H1 (cell line): ENCODE measurements around the gene SPRN. TPM values are rescaled to one million over a fixed set of nuclear protein-coding genes. Genes with fewer than 3 reads are reported as not detected.

Source experiments
- CTCF ChIA-PET: fragments of 300-600 bp; sonication (Branson Sonifier 250); formaldehyde crosslinking; loops from one replicate; lab custom pipeline; 2021; ENCODE audit not compliant: partially characterized antibody; lab: Charles Lee
- POLR2A ChIA-PET: fragments of 300-600 bp; sonication (Branson Sonifier 250); formaldehyde crosslinking; loops from one replicate; lab custom pipeline; 2021; ENCODE audit warnings: inconsistent platforms; ENCODE audit not compliant: partially characterized antibody; lab: Charles Lee
- DNase-seq, 2 experiments: peaks; one replicate each; pipeline versions ENCODE4 v3.0.0 to v3.0.0-alpha.2; 2010 to 2022; ENCODE audit warnings: low spot score in 2 of 2, low read depth in 1 of 2, mixed read lengths in 1 of 2
- FAIRE-seq: peaks from 2 replicates; lab custom pipeline; 2011; peaks lifted over from hg19 to GRCh38; lab: Jason Lieb, UNC
- H2AFZ ChIP-seq: 2 replicates; pipeline ENCODE4 v1.8.1; 2012; ENCODE audit warnings: low read length, inconsistent platforms
- H2AK5ac ChIP-seq: 2 replicates; pipeline ENCODE4 v1.6.1; 2013; ENCODE audit warnings: low read depth, low read length
- H2BK120ac ChIP-seq: replicated peaks from 2 replicates; pipeline ENCODE3; 2013; ENCODE audit warnings: low read depth, low read length, inconsistent platforms
- H2BK12ac ChIP-seq: 2 replicates; pipeline ENCODE4 v1.6.1; 2013; ENCODE audit warnings: low read depth, low read length
- H2BK15ac ChIP-seq: 2 replicates; pipeline ENCODE4 v1.6.1; 2013; ENCODE audit warnings: low read length
- H2BK20ac ChIP-seq: 2 replicates; pipeline ENCODE4 v1.6.1; 2013; ENCODE audit warnings: low read length
- H2BK5ac ChIP-seq: 2 replicates; pipeline ENCODE4 v1.6.1; 2013; ENCODE audit warnings: low read depth, low read length
- H3K14ac ChIP-seq: 2 replicates; pipeline ENCODE4 v1.6.1; 2013; ENCODE audit warnings: inconsistent platforms; ENCODE audit not compliant: insufficient read length
- H3K18ac ChIP-seq: 2 replicates; pipeline ENCODE4 v1.6.1; 2013; ENCODE audit warnings: low read length; ENCODE audit errors: extremely low read depth
- H3K23ac ChIP-seq: 2 replicates; pipeline ENCODE4 v1.6.1; 2013; ENCODE audit warnings: inconsistent platforms; ENCODE audit not compliant: insufficient read length
- H3K23me2 ChIP-seq: 2 replicates; pipeline ENCODE4 v1.6.1; 2013; ENCODE audit warnings: low read depth, low read length
- H3K27ac ChIP-seq: 2 replicates; pipeline ENCODE4 v1.6.1; 2011; ENCODE audit warnings: low read depth, low read length, inconsistent platforms
- H3K27me3 ChIP-seq, 4 experiments: replicated peaks in 1 of 4; 1 replicate in 1 of 4; 2 replicates in 3 of 4; pipeline versions ENCODE4 v1.6.1 to v1.8.1; 2011 to 2013; ENCODE audit warnings: low read length in 3 of 4, mild to moderate bottlenecking in 3 of 4, inconsistent platforms in 2 of 4, mixed read lengths in 2 of 4, moderate library complexity in 1 of 4; ENCODE audit not compliant: control insufficient read depth in 3 of 4, insufficient read depth in 3 of 4; ENCODE audit errors: extremely low read depth in 1 of 4
- H3K36me3 ChIP-seq, 4 experiments: 2 replicates each; pipeline versions ENCODE4 v1.6.1 to v1.8.1; 2011 to 2013; ENCODE audit warnings: mild to moderate bottlenecking in 4 of 4, low read length in 3 of 4, moderate library complexity in 2 of 4, control low read depth in 1 of 4, inconsistent platforms in 1 of 4; ENCODE audit not compliant: insufficient read depth in 4 of 4, control insufficient read depth in 2 of 4
- H3K4ac ChIP-seq: replicated peaks from 2 replicates; pipeline ENCODE3; 2013; ENCODE audit warnings: low read length, low read depth, mixed read lengths, inconsistent platforms; ENCODE audit not compliant: insufficient read length
- H3K4me1 ChIP-seq, 4 experiments: replicated peaks in 1 of 4; 1 replicate in 1 of 4; 2 replicates in 3 of 4; pipeline versions ENCODE4 v1.6.1 to v1.8.1; 2011 to 2013; ENCODE audit warnings: low read length in 3 of 4, inconsistent platforms in 2 of 4, mixed read lengths in 1 of 4; ENCODE audit not compliant: insufficient read depth in 4 of 4, control insufficient read depth in 3 of 4
- H3K4me2 ChIP-seq, 2 experiments: 2 replicates each; pipeline versions ENCODE4 v1.6.1 to v1.8.1; 2011 to 2013; ENCODE audit warnings: low read depth in 2 of 2, low read length in 2 of 2, control low read depth in 1 of 2, inconsistent platforms in 1 of 2, mild to moderate bottlenecking in 1 of 2; ENCODE audit not compliant: insufficient read depth in 1 of 2
- H3K4me3 ChIP-seq, 4 experiments: fragments of 200-600, 300-600 bp in 1 of 4; sonication (generic), shearing (Covaris generic), sonication (Bioruptor Twin) in 1 of 4; 2 replicates each; pipeline versions ENCODE4 v1.5.1 to v1.8.1; 2011 to 2016; ENCODE audit warnings: low read length in 4 of 4, low read depth in 3 of 4, control low read depth in 2 of 4, inconsistent platforms in 2 of 4, mild to moderate bottlenecking in 2 of 4, mixed read lengths in 1 of 4, moderate library complexity in 1 of 4; ENCODE audit not compliant: insufficient read depth in 2 of 4; ENCODE audit errors: extremely low read depth in 1 of 4
- H3K56ac ChIP-seq: replicated peaks from 2 replicates; pipeline ENCODE3; 2013; ENCODE audit warnings: low read depth, mild to moderate bottlenecking, mixed read lengths, low read length, inconsistent platforms; ENCODE audit not compliant: insufficient read length
- H3K79me1 ChIP-seq: 2 replicates; pipeline ENCODE4 v1.6.1; 2013; ENCODE audit warnings: low read depth, low read length, control low read depth
- H3K79me2 ChIP-seq, 2 experiments: 2 replicates each; pipeline versions ENCODE4 v1.6.1 to v1.8.1; 2012 to 2013; ENCODE audit warnings: low read length in 2 of 2, mild to moderate bottlenecking in 2 of 2, inconsistent platforms in 1 of 2; ENCODE audit not compliant: insufficient read depth in 2 of 2, control insufficient read depth in 1 of 2
- H3K9ac ChIP-seq, 4 experiments: replicated peaks in 1 of 4; 1 replicate in 1 of 4; 2 replicates in 3 of 4; pipeline versions ENCODE4 v1.6.1 to v1.8.1; 2011 to 2013; ENCODE audit warnings: low read depth in 3 of 4, low read length in 3 of 4, control low read depth in 2 of 4, mild to moderate bottlenecking in 2 of 4, moderate library complexity in 2 of 4, inconsistent platforms in 1 of 4; ENCODE audit errors: extremely low read depth in 1 of 4
- H3K9me3 ChIP-seq, 2 experiments: 2 replicates each; pipeline versions ENCODE4 v1.6.1 to v1.8.1; 2012 to 2013; ENCODE audit warnings: mild to moderate bottlenecking in 2 of 2, moderate library complexity in 2 of 2, control low read depth in 1 of 2, inconsistent platforms in 1 of 2, low read depth in 1 of 2, low read length in 1 of 2, mixed read lengths in 1 of 2; ENCODE audit not compliant: insufficient read depth in 2 of 2
- H4K20me1 ChIP-seq, 2 experiments: replicated peaks in 1 of 2; 2 replicates each; pipeline versions ENCODE3 to v1.8.1; 2011 to 2013; ENCODE audit warnings: inconsistent platforms in 2 of 2, low read length in 2 of 2, mild to moderate bottlenecking in 1 of 2; ENCODE audit not compliant: insufficient read depth in 2 of 2, control insufficient read depth in 1 of 2
- H4K5ac ChIP-seq: 2 replicates; pipeline ENCODE4 v1.6.1; 2013; ENCODE audit warnings: low read length, low read depth, mixed read lengths, inconsistent platforms; ENCODE audit not compliant: insufficient read length
- H4K8ac ChIP-seq: 2 replicates; pipeline ENCODE4 v1.8.0; 2013; ENCODE audit warnings: mild to moderate bottlenecking, moderate library complexity, low read length, inconsistent platforms; ENCODE audit not compliant: insufficient read depth; ENCODE audit errors: extremely low read depth
- H4K91ac ChIP-seq: replicated peaks from 2 replicates; pipeline ENCODE3; 2013; ENCODE audit warnings: low read length, mixed read lengths, inconsistent platforms; ENCODE audit not compliant: insufficient read length
- POLR2A ChIP-seq, 2 experiments: IDR thresholded peaks; 1 replicate in 1 of 2; 2 replicates in 1 of 2; pipeline ENCODE4 v1.6.1; 2011; ENCODE audit warnings: low read depth in 2 of 2, low read length in 2 of 2, mild to moderate bottlenecking in 2 of 2; ENCODE audit errors: control extremely low read depth in 1 of 2
- POLR2AphosphoS5 ChIP-seq: IDR thresholded peaks from 2 replicates; pipeline ENCODE4 v1.6.1; 2011; ENCODE audit warnings: low read depth, low read length
- SP2 ChIP-seq: IDR thresholded peaks from 2 replicates; pipeline ENCODE4 v1.6.1; 2012; ENCODE audit warnings: mild to moderate bottlenecking, low read length, inconsistent platforms
- WGBS, 2 experiments: shearing (Covaris generic) in 1 of 2; methylation state at CpG; one replicate each; pipeline versions ENCODE4 v1.1.6 to v1.1.7; 2013 to 2015; ENCODE audit warnings: low lambda C conversion rate in 2 of 2, mixed read lengths in 2 of 2, inconsistent platforms in 1 of 2, low coverage in 1 of 2, missing lambda C conversion rate in 1 of 2; ENCODE audit not compliant: insufficient replicate concordance in 2 of 2, insufficient coverage in 1 of 2, insufficient read length in 1 of 2; ENCODE audit errors: extremely low coverage in 1 of 2, missing lambda C conversion rate in 1 of 2; 5-methylcytosine and 5-hydroxymethylcytosine counted together
- polyA plus RNA-seq, 7 experiments: library from polyadenylated mRNA; depleted of rRNA in 3 of 7; stranded (reverse) in 5 of 7; unstranded in 2 of 7; fragments of >200 nt in 5 of 7; fragments of 200-250 nt in 2 of 7; gene quantifications; 1 replicate in 5 of 7; 2 replicates in 1 of 7; 4 replicates in 1 of 7; pipeline versions ENCODE4 v1.2.1 to v1.2.3, GENCODE V29; 2011 to 2013; ENCODE audit warnings: missing spikeins in 2 of 7, mixed read lengths in 2 of 7
- total RNA-seq: library from RNA; stranded (reverse); fragmentation: NEBNext Ultra II Directional; extraction: Animal tissue kit (Norgen Biotek cat#: 25700); gene quantifications from 2 replicates; pipeline ENCODE4 v1.2.1, GENCODE V29; 2021

The SPRN gene
- total and polyA plus RNA-seq, 2 of the 8 experiments (the other 6 are each of a cell fraction or from before 2014, with no cell fraction given) = 0.23 to 0.24 TPM

DNA sequence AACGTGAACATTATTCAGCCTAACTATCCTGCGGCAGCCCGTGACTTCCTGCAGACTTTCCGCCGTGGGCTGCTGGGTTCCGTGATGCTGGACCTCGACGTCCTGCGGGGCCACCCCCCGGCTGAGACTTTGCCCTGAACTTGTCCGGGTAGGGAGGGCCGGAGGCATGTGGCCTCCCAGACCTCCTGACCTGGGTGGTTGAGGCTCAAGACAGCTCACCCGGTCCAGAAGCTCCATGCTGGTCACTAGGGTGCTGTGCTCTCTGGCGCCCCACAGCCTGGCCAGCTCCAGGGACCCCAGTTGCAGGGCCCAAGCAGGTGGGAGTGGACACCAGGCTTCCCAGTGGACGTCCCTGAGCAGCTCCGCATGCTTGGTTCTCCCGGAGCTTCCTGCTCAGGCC is 4.4 kb downstream of the SPRN start:
- Histone ChIP-seq H3K79me2 (no peaks in the 10 kb centered on the region), H3K4me2 (no peak overlapping the region), H4K8ac (no peak overlapping the region), H2AFZ (no peak overlapping the region), H2BK15ac (no peak overlapping the region), H3K27me3 (peaks cover 0 to 6% (median under 1%) of the 10 kb centered on the region in 4 experiments; a peak in 2 of 7 replicates), H4K20me1 (peaks cover 5 to 23% of the 10 kb centered on the region in 2 experiments), H2BK20ac (no peak overlapping the region), H3K4me3 (no peak overlapping the region)
- CTCF ChIA-PET = interaction anchor here (0.8 to 1.6 kb wide), 5 partner anchors 17 to 112 kb away, joined by 3 to 4 read pairs (median 3); no protein-coding TSS in a partner anchor
- no peak for DNase-seq
- TF ChIP-seq POLR2A (IDR thresholded peaks at IDR 0.05; ENCODE audit: control extremely low read depth in 1 of 2, low read depth in 2 of 2, low read length in 2 of 2) (peak in 1 of 2 experiments; percentile 10; a peak in 1 of 3 replicates), SP2 (no peak), POLR2AphosphoS5 (peak; percentile 38; the same call in 1 of the 2 replicates)
- TF ChIP-seq, all 59 proteins: peak for 2
- no peak overlapping the region for H3K18ac ChIP-seq
- H2BK120ac ChIP-seq = no peak overlapping the region
- no peak overlapping the region for H2BK5ac ChIP-seq
- peaks cover 0 to 6% (median 0%) of the 10 kb centered on the region in 4 experiments; a peak in 2 of 7 replicates for H3K4me1 ChIP-seq
- H3K36me3 ChIP-seq = peaks cover 0 to 12% (median 2%) of the 10 kb centered on the region in 4 experiments; a peak in 3 of 8 replicates
- peaks cover 3% of the 10 kb centered on the region; the same call in 1 of the 2 replicates for H3K23me2 ChIP-seq
- H2AK5ac ChIP-seq = no peak overlapping the region
- H3K27ac ChIP-seq = no peak overlapping the region
- H3K9ac ChIP-seq = no peak overlapping the region
- H3K79me1 ChIP-seq = no peaks in the 10 kb centered on the region
- H3K9me3 ChIP-seq = peaks cover 0 to 5% of the 10 kb centered on the region in 2 experiments; a peak in 1 of 4 replicates
- H3K56ac ChIP-seq = no peak overlapping the region
- POLR2A ChIA-PET = interaction anchor here (0.9 to 2.0 kb wide), 6 partner anchors 16 to 153 kb away, joined by 3 to 5 read pairs (median 4); no protein-coding TSS in a partner anchor
- no peak overlapping the region for H3K14ac ChIP-seq
- no peak for FAIRE-seq
- no peak overlapping the region for H3K23ac ChIP-seq
- no peak overlapping the region for H4K91ac ChIP-seq
- no peak overlapping the region for H2BK12ac ChIP-seq
- no peak overlapping the region for H4K5ac ChIP-seq
- no peak overlapping the region for H3K4ac ChIP-seq
- 92% methylated on average over 17 of the region's 17 CpGs; no CpG with 5 or more reads in 1 of the 2 experiments for WGBS, 2 experiments
